Adipocyte (in vitro differentiated cells): ENCODE results near the gene PRKN.

ENCODE experiments used
- DNase-seq: peaks from one replicate; pipeline ENCODE4 v3.0.0-alpha.2; 2015; ENCODE audit warnings: low read depth
- H3K27me3 ChIP-seq: replicated peaks from 2 replicates; pipeline ENCODE4 v1.7.0; 2013; ENCODE audit warnings: mild to moderate bottlenecking, low read length, moderate library complexity; ENCODE audit not compliant: control insufficient read depth, insufficient read depth
- H3K36me3 ChIP-seq: 2 replicates; pipeline ENCODE4 v1.7.0; 2013; ENCODE audit warnings: low read length, mild to moderate bottlenecking, moderate library complexity; ENCODE audit not compliant: control insufficient read depth, insufficient read depth, severe bottlenecking
- H3K4me1 ChIP-seq: 2 replicates; pipeline ENCODE4 v1.7.0; 2013; ENCODE audit warnings: mild to moderate bottlenecking, low read length, moderate library complexity; ENCODE audit not compliant: control insufficient read depth, insufficient read depth
- H3K4me3 ChIP-seq: 2 replicates; pipeline ENCODE4 v1.7.0; 2013; ENCODE audit warnings: mild to moderate bottlenecking, low read length, moderate library complexity
- H3K9ac ChIP-seq: 2 replicates; pipeline ENCODE4 v1.7.0; 2013; ENCODE audit warnings: mild to moderate bottlenecking, low read length, moderate library complexity
- H3K9me3 ChIP-seq: 2 replicates; pipeline ENCODE4 v1.7.0; 2013; ENCODE audit warnings: mild to moderate bottlenecking, low read length, moderate library complexity; ENCODE audit not compliant: control insufficient read depth

PRKN gene

GRCh38 chr6:161303628-161304340, 1423.8 kb downstream of the PRKN start:
- Histone ChIP-seq H3K4me3 (no peak overlapping the region), H3K9ac (no peak overlapping the region), H3K36me3 (no peaks in the 10 kb centered on the region), H3K4me1 (peaks cover 43% of the 10 kb centered on the region), H3K9me3 (no peaks in the 10 kb centered on the region), H3K27me3 (no peaks in the 10 kb centered on the region)
- peak; percentile 76 for DNase-seq

GRCh38 chr6:161302949-161303348, 1424.6 kb downstream of the PRKN start:
- H3K36me3 ChIP-seq: no peaks in the 10 kb centered on the region

GRCh38 chr6:161301338-161301737, 1426.2 kb downstream of the PRKN start:
- Histone ChIP-seq H3K4me3 (no peak overlapping the region), H3K9ac (peak overlapping the region; percentile 11), H3K36me3 (no peaks in the 10 kb centered on the region), H3K9me3 (no peaks in the 10 kb centered on the region), H3K4me1 (peaks cover 43% of the 10 kb centered on the region), H3K27me3 (no peaks in the 10 kb centered on the region)
- peak; percentile 93 for DNase-seq

More at GRCh38 chr6:161302949-161303348, 1424.6 kb downstream of the PRKN start:
- no peak for DNase-seq
- Histone ChIP-seq H3K9me3 (no peaks in the 10 kb centered on the region), H3K4me1 (peaks cover 43% of the 10 kb centered on the region), H3K4me3 (no peak overlapping the region), H3K9ac (no peak overlapping the region), H3K27me3 (no peaks in the 10 kb centered on the region)

GRCh38 chr6:161300823-161301222, 1426.7 kb downstream of the PRKN start:
- peak; percentile 71 for DNase-seq
- no peaks in the 10 kb centered on the region for H3K27me3 ChIP-seq
- H3K9me3 ChIP-seq: no peaks in the 10 kb centered on the region
- H3K9ac ChIP-seq: no peak overlapping the region
- no peaks in the 10 kb centered on the region for H3K36me3 ChIP-seq
- H3K4me1 ChIP-seq: peaks cover 43% of the 10 kb centered on the region
- no peak overlapping the region for H3K4me3 ChIP-seq

- H3K27me3 ChIP-seq: no peaks in the 10 kb centered on the region
- DNase-seq: no peak
- H3K9me3 ChIP-seq: no peaks in the 10 kb centered on the region
Measured at GRCh38 chr6:161299726-161300125, 1427.8 kb downstream of the PRKN start.

More at GRCh38 chr6:161299726-161300125, 1427.8 kb downstream of the PRKN start:
- H3K9ac ChIP-seq: no peak overlapping the region
- no peaks in the 10 kb centered on the region for H3K36me3 ChIP-seq
- no peak overlapping the region for H3K4me3 ChIP-seq
- peaks cover 40% of the 10 kb centered on the region for H3K4me1 ChIP-seq
